Measurements from ENCODE around the gene PSMC3. TPM values are rescaled to one million over a fixed set of nuclear protein-coding genes. Genes with fewer than 3 reads are reported as not detected.

Gene PSMC3
- total RNA-seq, 1 donor from 2014 or later: 130 TPM

GRCh38 chr11:47403571-47403970 lies 22.7 kb downstream of the PSMC3 start:
- H3K9me3 Mint-ChIP-seq (ENCODE audit: unreplicated experiment): no peaks in the 10 kb centered on the region
- no peak for FAIRE-seq
- no peaks in the 10 kb centered on the region for H3K27me3 ChIP-seq (ENCODE audit: insufficient read depth, low read length)
- H3K36me3 Mint-ChIP-seq (ENCODE audit: low read depth, unreplicated experiment): no peaks in the 10 kb centered on the region
- H2AFZ ChIP-seq (ENCODE audit: low read depth, low read length): no peak overlapping the region
- TF ChIP-seq CTCF (IDR thresholded peaks at IDR 0.05; ENCODE audit: insufficient read depth, low read depth, low read length) (no peak), EZH2 (IDR thresholded peaks at IDR 0.05; ENCODE audit: insufficient read depth, low read length) (no peak)
- peaks cover 6% of the 10 kb centered on the region for H3K4me1 ChIP-seq (ENCODE audit: insufficient read depth, low read length)
- no peak overlapping the region for H3K4me3 Mint-ChIP-seq (ENCODE audit: unreplicated experiment)
- H3K27ac Mint-ChIP-seq (ENCODE audit: unreplicated experiment): no peak overlapping the region
- H3K4me2 ChIP-seq (ENCODE audit: low read length): no peak overlapping the region
- H3K4me1 Mint-ChIP-seq (ENCODE audit: low read depth, unreplicated experiment): peaks cover 12% of the 10 kb centered on the region
- no peaks in the 10 kb centered on the region for H3K27me3 Mint-ChIP-seq (ENCODE audit: low read depth, unreplicated experiment)
- no peak overlapping the region for H3K9ac ChIP-seq (ENCODE audit: low read length)
- H3K9me3 ChIP-seq (ENCODE audit: insufficient read depth, low read depth, low read length): no peaks in the 10 kb centered on the region
- DNase-seq (ENCODE audit: low read depth): no peak
- peaks cover 4% of the 10 kb centered on the region for H3K79me2 ChIP-seq (ENCODE audit: insufficient read depth, low read length)
- H3K4me3 ChIP-seq (ENCODE audit: insufficient read depth, low read depth, low read length): no peak overlapping the region
- no peaks in the 10 kb centered on the region for H4K20me1 ChIP-seq (ENCODE audit: insufficient read depth, low read length)
- H3K36me3 ChIP-seq (ENCODE audit: insufficient read depth, low read length): no peaks in the 10 kb centered on the region
- no peak overlapping the region for H3K27ac ChIP-seq (ENCODE audit: low read depth, low read length)

GRCh38 chr11:47403135-47403534 lies 23.1 kb downstream of the PSMC3 start:
- Mint-ChIP-seq H3K4me1 (ENCODE audit: low read depth, unreplicated experiment) (peaks cover 12% of the 10 kb centered on the region), H3K4me3 (ENCODE audit: unreplicated experiment) (no peak overlapping the region), H3K27me3 (ENCODE audit: low read depth, unreplicated experiment) (no peaks in the 10 kb centered on the region), H3K27ac (ENCODE audit: unreplicated experiment) (no peak overlapping the region), H3K36me3 (ENCODE audit: low read depth, unreplicated experiment) (no peaks in the 10 kb centered on the region), H3K9me3 (ENCODE audit: unreplicated experiment) (no peaks in the 10 kb centered on the region)
- H3K27me3 ChIP-seq (ENCODE audit: insufficient read depth, low read length): no peaks in the 10 kb centered on the region
- FAIRE-seq (no peak), DNase-seq (ENCODE audit: low read depth) (no peak)
- H3K9me3 ChIP-seq (ENCODE audit: insufficient read depth, low read depth, low read length): no peaks in the 10 kb centered on the region
- peaks cover 6% of the 10 kb centered on the region for H3K4me1 ChIP-seq (ENCODE audit: insufficient read depth, low read length)
- H3K79me2 ChIP-seq (ENCODE audit: insufficient read depth, low read length): peaks cover 3% of the 10 kb centered on the region
- no peak overlapping the region for H2AFZ ChIP-seq (ENCODE audit: low read depth, low read length)
- H4K20me1 ChIP-seq (ENCODE audit: insufficient read depth, low read length): no peaks in the 10 kb centered on the region
- H3K36me3 ChIP-seq (ENCODE audit: insufficient read depth, low read length): no peaks in the 10 kb centered on the region
- no peak for TF ChIP-seq EZH2 (IDR thresholded peaks at IDR 0.05; ENCODE audit: insufficient read depth, low read length)
- H3K4me3 ChIP-seq (ENCODE audit: insufficient read depth, low read depth, low read length): no peak overlapping the region
- H3K4me2 ChIP-seq (ENCODE audit: low read length): no peak overlapping the region
- no peak overlapping the region for H3K9ac ChIP-seq (ENCODE audit: low read length)
- H3K27ac ChIP-seq (ENCODE audit: low read depth, low read length): no peak overlapping the region

- Histone ChIP-seq H3K9me3 (ENCODE audit: insufficient read depth, low read depth, low read length) (no peaks in the 10 kb centered on the region), H3K4me3 (ENCODE audit: insufficient read depth, low read depth, low read length) (no peak overlapping the region), H3K79me2 (ENCODE audit: insufficient read depth, low read length) (no peaks in the 10 kb centered on the region), H3K27ac (ENCODE audit: low read depth, low read length) (no peak overlapping the region), H3K4me1 (ENCODE audit: insufficient read depth, low read length) (no peaks in the 10 kb centered on the region), H3K36me3 (ENCODE audit: insufficient read depth, low read length) (no peaks in the 10 kb centered on the region), H3K4me2 (ENCODE audit: low read length) (peak overlapping the region; percentile 89), H3K9ac (ENCODE audit: low read length) (no peak overlapping the region), H4K20me1 (ENCODE audit: insufficient read depth, low read length) (no peaks in the 10 kb centered on the region), H2AFZ (ENCODE audit: low read depth, low read length) (peak overlapping the region; percentile 3), H3K27me3 (ENCODE audit: insufficient read depth, low read length) (no peaks in the 10 kb centered on the region)
- H3K27ac Mint-ChIP-seq (ENCODE audit: unreplicated experiment): peak overlapping the region; percentile 84
- no peak overlapping the region for H3K4me3 Mint-ChIP-seq (ENCODE audit: unreplicated experiment)
- no peak for TF ChIP-seq EZH2 (IDR thresholded peaks at IDR 0.05; ENCODE audit: insufficient read depth, low read length)
- no peak for TF ChIP-seq CTCF (IDR thresholded peaks at IDR 0.05; ENCODE audit: insufficient read depth, low read depth, low read length)
- no peak for DNase-seq (ENCODE audit: low read depth)
- FAIRE-seq: no peak
- no peaks in the 10 kb centered on the region for H3K9me3 Mint-ChIP-seq (ENCODE audit: unreplicated experiment)
- no peaks in the 10 kb centered on the region for H3K36me3 Mint-ChIP-seq (ENCODE audit: low read depth, unreplicated experiment)
- H3K27me3 Mint-ChIP-seq (ENCODE audit: low read depth, unreplicated experiment): no peaks in the 10 kb centered on the region
- H3K4me1 Mint-ChIP-seq (ENCODE audit: low read depth, unreplicated experiment): peaks cover 4% of the 10 kb centered on the region
Measured at GRCh38 chr11:47400768-47401279, 25.4 kb downstream of the PSMC3 start.

Measured in astrocyte (in vitro differentiated cells and primary cell).